Tibial nerve (tissue), 3 donors: Measurements from ENCODE around the gene MTA3.

Experiments
- POLR2A ChIP-seq, 2 donors: fragments of 450-650 bp; IDR thresholded peaks; one replicate each; pipeline ENCODE4 v1.6.1; 2017; ENCODE audit warnings: antibody characterized with exemption in 2 of 2, mild to moderate bottlenecking in 2 of 2, moderate library complexity in 2 of 2
- TF ChIP-seq, protein P1 (sequence below), 5 experiments: fragments of 200-600 bp in 3 of 5; fragments of 450-650 bp in 2 of 5; sonication (generic) in 3 of 5; IDR thresholded peaks; one replicate each; pipeline ENCODE4 v1.5.1; 2016 to 2019; ENCODE audit warnings: antibody characterized with exemption in 5 of 5, mild to moderate bottlenecking in 3 of 5, moderate library complexity in 2 of 5

- no peak for TF ChIP-seq POLR2A (IDR thresholded peaks at IDR 0.05)
- TF ChIP-seq, protein P1, sequence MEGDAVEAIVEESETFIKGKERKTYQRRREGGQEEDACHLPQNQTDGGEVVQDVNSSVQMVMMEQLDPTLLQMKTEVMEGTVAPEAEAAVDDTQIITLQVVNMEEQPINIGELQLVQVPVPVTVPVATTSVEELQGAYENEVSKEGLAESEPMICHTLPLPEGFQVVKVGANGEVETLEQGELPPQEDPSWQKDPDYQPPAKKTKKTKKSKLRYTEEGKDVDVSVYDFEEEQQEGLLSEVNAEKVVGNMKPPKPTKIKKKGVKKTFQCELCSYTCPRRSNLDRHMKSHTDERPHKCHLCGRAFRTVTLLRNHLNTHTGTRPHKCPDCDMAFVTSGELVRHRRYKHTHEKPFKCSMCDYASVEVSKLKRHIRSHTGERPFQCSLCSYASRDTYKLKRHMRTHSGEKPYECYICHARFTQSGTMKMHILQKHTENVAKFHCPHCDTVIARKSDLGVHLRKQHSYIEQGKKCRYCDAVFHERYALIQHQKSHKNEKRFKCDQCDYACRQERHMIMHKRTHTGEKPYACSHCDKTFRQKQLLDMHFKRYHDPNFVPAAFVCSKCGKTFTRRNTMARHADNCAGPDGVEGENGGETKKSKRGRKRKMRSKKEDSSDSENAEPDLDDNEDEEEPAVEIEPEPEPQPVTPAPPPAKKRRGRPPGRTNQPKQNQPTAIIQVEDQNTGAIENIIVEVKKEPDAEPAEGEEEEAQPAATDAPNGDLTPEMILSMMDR (IDR thresholded peaks at IDR 0.05) = no peak
Observed at GRCh38 chr2:42747422-42747821, 179.0 kb downstream of the MTA3 start.
